ENCODE measurements around the gene PRG3. TPM values are rescaled to one million over a fixed set of nuclear protein-coding genes. Genes with fewer than 3 reads are reported as not detected.
"Not testable (repeated sequence)": the region's sequence is repeated elsewhere in the genome, so short reads cannot be mapped to it uniquely, and the experiment has no call there.

The PRG3 gene
- total RNA-seq, 1 donor from 2014 or later, result not detected

DNA sequence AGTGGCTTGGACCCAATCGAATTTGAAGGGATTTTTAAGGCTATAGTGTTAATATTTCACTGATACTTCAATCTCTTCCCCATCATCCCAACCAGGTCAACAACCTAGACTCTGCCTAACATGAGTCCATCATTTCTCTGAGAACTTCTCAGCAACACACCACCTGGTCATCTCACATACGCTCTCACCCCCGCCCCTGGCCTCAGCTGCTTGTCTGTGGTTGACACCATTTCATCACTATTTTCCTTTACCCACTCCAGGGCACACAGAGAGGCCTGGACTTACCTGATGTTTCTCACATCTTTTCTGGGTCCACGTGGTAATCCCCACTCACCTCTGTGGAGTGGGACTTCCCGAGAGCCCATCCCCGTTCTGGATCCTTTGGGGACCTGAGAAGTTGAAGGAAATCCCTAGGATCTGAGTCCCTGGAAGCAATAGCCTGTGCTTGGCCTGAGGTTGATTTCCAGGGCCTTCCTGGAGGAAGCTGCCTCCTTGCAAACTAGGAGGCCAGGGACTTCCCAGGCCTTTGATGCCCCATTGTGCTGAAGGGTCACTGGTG is 39.6 kb downstream of the PRG3 start:
- DNase-seq (ENCODE audit: low read depth, low spot score), result no peak

DNA sequence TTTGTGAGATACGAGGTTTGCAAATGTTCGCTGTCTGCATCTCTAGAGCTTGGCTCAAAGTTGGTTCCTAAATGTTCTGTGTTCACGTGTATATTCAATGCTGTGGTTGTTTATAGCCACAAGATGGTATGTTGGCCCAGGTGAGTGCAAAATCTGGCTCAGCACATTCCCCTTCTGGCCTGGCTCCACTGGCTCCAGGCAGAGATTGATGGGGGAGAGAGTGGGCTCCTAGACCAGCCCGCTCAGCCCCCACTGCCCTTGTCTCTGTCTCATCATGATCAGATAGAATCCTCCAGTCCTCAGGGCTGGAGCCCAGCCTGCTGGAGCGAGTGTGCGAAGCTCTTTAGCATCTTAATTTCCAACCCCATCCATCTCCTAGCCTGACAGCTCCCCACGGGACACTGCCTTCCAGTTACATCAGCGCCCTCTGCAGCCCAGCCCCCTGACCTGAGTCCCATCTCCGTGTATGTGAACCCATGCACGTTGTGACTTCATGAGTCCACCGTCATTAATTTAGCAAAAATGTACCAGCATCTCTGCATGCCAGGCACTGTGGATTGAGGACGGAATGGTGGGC is 40.8 kb downstream of the PRG3 start:
- DNase-seq (ENCODE audit: low read depth, low spot score), result no peak

GRCh38 chr11:57339328-57339727 is 41.6 kb downstream of the PRG3 start:
- no peak for DNase-seq (ENCODE audit: low read depth, low spot score)

GRCh38 chr11:57338142-57338541 is 42.8 kb downstream of the PRG3 start, which contains the start of gene P2RX3:
Gene P2RX3, plus strand, starts transcription at chr11:57338352. Its CDS starts 199 bp downstream, at chr11:57338551.
- no peak for DNase-seq (ENCODE audit: low read depth, low spot score)

DNA sequence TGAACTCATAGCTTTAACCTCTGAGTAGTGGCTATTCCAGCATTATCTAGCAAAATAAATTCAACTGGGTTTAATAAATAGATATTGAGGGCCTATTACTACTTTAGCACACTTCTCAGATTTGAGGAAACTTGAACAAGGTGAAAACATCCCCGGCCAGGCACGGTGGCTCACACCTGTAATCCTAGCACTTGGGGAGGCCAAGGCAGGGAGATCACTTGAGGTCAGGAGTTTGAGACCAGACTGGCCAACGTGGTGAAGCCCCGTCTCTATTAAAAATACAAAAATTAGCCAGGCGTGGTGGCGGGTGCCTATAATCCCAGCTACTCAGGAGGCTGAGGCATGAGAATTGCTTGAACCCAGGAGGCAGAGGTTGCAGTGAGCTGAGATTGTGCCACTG is 44.1 kb downstream of the PRG3 start:
- DNase-seq (ENCODE audit: low read depth, low spot score), result not testable (repeated sequence)

DNA sequence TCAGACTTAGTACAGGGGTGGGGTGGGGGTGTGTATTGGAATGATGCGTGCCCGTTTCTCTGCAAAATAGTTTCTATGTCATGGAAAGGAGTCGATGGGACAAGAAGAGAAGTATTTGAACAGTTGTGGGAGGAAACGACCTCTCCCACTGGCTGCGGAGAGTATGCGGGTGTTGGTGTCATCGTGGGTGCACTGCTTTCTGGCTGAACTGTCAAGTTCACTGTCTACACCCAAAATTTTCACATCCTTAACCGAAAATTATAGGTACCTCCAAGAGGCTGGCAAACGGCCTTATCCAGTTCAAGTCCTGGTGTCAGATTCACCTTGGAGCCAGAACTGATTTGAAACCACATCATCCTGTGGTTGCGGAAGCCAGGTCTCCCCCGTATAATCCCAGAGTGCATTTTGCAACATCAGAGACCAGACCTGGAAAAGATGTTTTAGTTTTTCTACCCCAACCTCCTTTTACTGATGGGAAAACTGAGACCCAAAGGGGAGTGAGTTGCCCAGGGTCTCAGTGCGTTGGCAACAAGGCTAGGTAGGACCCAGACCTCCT is 44.8 kb downstream of the PRG3 start:
- DNase-seq (ENCODE audit: low read depth, low spot score), result no peak

- DNase-seq (ENCODE audit: low read depth, low spot score), result no peak
Observed at GRCh38 chr11:57335343-57336110, 45.4 kb downstream of the PRG3 start, which contains the start of gene SSRP1. Gene SSRP1, minus strand, starts transcription at chr11:57335892. Its CDS starts 771 bp downstream, at chr11:57335121.

DNA sequence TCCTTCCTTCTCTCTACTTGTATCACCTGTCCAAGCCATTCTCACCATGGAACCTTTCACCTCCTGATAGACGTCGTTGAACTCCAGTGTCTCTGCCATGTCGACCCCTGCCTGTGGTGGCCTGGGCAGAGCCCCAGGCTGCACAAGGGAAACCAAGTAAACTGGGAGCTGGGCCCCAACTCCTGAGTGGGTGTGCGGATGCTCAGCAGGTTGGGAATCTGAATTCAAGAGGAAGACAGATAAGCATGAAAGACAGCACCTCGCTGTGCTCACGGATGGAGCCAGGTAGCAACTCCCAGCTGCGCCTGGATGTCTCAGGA is 46.0 kb downstream of the PRG3 start:
- no peak for DNase-seq (ENCODE audit: low read depth, low spot score)

DNA sequence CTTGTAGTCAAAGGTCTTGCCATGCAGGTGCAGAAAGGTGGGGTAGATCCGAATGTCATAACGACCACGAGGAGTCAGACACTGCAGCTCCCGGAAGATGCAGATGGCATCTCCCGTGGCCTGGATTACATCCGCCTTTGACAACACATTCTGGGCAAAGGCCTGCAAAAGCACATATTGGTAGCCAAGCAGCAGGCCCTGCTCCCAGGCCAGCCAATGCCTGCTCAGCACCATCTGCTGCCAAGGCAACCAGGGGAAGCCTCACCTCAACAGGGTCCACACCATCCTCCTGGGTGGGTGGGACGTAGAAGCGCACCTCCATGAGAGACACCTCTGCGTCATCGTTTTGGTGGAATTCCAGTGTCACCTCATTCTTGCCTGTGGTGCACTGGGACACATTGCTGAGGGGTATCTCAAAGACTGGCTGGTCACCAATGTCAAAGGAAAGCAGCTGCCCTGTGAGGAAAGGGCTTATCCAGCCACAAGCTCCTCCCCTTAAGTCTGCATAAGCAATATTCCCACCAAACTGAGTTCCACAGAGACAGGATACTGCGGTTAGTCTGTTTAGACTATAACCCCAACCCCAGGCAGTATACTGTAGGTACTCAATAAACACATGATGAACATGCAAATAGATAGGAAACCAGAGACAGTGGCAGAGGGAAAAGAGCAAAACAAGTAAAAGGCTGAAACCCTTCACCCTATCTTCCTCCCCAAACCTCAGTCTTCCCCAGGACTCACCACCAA is 48.1 kb downstream of the PRG3 start:
- DNase-seq (ENCODE audit: low read depth, low spot score), result no peak

DNA sequence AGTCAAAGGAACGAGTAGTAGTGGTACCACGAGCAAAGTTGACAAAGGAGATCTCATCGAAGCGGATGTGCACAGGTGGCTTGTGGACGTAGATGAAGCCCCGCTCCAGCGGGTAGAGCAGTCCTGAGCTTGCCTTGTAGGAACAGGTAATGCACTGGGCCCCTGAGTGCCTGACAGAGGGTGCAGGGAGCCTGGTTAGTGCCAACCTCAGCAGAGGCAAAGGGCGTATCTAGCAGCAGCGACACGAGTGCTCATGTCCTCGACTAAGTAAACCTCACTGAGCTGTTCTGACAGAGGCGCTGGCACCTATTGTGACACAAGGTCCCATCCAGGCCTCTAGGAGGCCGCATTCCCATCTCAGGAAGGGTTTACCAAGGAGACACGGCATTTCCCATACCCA is 49.2 kb downstream of the PRG3 start:
- DNase-seq (ENCODE audit: low read depth, low spot score), result no peak

GRCh38 chr11:57330029-57330428 is 50.9 kb downstream of the PRG3 start:
- DNase-seq (ENCODE audit: low read depth, low spot score), result no peak

GRCh38 chr11:57327721-57328120 is 53.2 kb downstream of the PRG3 start:
- DNase-seq (ENCODE audit: low read depth, low spot score), result no peak

Other genes starting within 250 kb of the PRG3 start
- gene LRRC55, start 199.2 kb downstream of the PRG3 start, total RNA-seq, result not detected in 2 replicates
- not detected in 2 replicates for gene APLNR, start 143.9 kb downstream of the PRG3 start, total RNA-seq
- gene TNKS1BP1, start 56.2 kb downstream of the PRG3 start, total RNA-seq, result 66.1 and 107 TPM in 2 replicates
- 102 and 115 TPM in 2 replicates for gene SSRP1, start 45.3 kb downstream of the PRG3 start, total RNA-seq
- gene P2RX3, start 42.8 kb downstream of the PRG3 start, total RNA-seq, result not detected in 2 replicates
- 0.40 TPM in 1 of 2 replicates, not detected in the other for gene PRG2, start 9.5 kb upstream of the PRG3 start, total RNA-seq
- gene SLC43A3, start 46.0 kb upstream of the PRG3 start, total RNA-seq, result 48.0 and 74.0 TPM in 2 replicates
- 0.07 TPM in 2 replicates for gene RTN4RL2, start 79.4 kb upstream of the PRG3 start, total RNA-seq
- gene SLC43A1, start 134.6 kb upstream of the PRG3 start, total RNA-seq, result 14.1 and 15.6 TPM in 2 replicates
- gene TIMM10, start 149.6 kb upstream of the PRG3 start, total RNA-seq, result 52.2 and 74.4 TPM in 2 replicates
- gene SMTNL1, start 156.4 kb upstream of the PRG3 start, total RNA-seq, result not detected in 2 replicates
- gene UBE2L6, start 186.5 kb upstream of the PRG3 start, total RNA-seq, result 34.5 and 47.3 TPM in 2 replicates
- 0.11 TPM in 1 of 2 replicates, not detected in the other for gene SERPING1, start 216.5 kb upstream of the PRG3 start, total RNA-seq

Measured in pulmonary artery endothelial cell (primary cell).